ENCODE results near the gene MOCS1. TPM values are rescaled to one million over a fixed set of nuclear protein-coding genes. Genes with fewer than 3 reads are reported as not detected.

Gene MOCS1
- total RNA-seq, 2 donors from 2014 or later = 18.7 to 28.0 TPM

GRCh38 chr6:39881851-39882530 lies 52.3 kb downstream of the MOCS1 start:
- TF ChIP-seq, protein P1, sequence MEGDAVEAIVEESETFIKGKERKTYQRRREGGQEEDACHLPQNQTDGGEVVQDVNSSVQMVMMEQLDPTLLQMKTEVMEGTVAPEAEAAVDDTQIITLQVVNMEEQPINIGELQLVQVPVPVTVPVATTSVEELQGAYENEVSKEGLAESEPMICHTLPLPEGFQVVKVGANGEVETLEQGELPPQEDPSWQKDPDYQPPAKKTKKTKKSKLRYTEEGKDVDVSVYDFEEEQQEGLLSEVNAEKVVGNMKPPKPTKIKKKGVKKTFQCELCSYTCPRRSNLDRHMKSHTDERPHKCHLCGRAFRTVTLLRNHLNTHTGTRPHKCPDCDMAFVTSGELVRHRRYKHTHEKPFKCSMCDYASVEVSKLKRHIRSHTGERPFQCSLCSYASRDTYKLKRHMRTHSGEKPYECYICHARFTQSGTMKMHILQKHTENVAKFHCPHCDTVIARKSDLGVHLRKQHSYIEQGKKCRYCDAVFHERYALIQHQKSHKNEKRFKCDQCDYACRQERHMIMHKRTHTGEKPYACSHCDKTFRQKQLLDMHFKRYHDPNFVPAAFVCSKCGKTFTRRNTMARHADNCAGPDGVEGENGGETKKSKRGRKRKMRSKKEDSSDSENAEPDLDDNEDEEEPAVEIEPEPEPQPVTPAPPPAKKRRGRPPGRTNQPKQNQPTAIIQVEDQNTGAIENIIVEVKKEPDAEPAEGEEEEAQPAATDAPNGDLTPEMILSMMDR (IDR thresholded peaks at IDR 0.05) = no peak
- Histone ChIP-seq H3K27ac (peak overlapping the region; percentile 35 to 41), H3K9me3 (no peaks in the 10 kb centered on the region), H3K4me1 (peaks cover 0 to 25% of the 10 kb centered on the region in 2 donors), H3K27me3 (no peaks in the 10 kb centered on the region), H3K36me3 (peaks cover 10% of the 10 kb centered on the region), H3K4me3 (no peak overlapping the region)
- DNase-seq (ENCODE audit: low spot score) = no peak

DNA sequence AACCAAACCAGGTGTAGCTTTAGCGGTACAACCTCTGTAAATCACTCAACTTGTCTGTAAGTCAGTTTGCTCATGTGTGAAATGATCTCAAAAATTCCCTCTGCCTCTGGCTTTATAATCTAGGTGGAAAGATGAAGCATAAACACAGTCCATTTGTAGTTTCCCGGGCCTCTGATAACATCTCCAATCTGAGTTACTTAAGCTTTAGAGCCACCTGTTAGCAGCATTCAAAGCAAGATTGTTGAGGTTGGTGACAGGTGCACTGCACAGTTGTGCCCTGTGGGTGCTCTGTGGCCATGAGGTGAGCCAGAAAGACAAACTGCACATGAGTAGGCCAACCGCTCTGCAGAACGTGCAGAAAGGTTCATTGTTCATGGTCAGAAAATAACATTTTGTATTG lies 53.7 kb downstream of the MOCS1 start:
- H3K27ac ChIP-seq = no peak overlapping the region
- no peaks in the 10 kb centered on the region for H3K9me3 ChIP-seq
- H3K36me3 ChIP-seq = peaks cover 16% of the 10 kb centered on the region
- DNase-seq (ENCODE audit: low spot score) = no peak
- TF ChIP-seq, protein P1 (IDR thresholded peaks at IDR 0.05) = no peak
- no peaks in the 10 kb centered on the region for H3K27me3 ChIP-seq
- no peak overlapping the region for H3K4me3 ChIP-seq
- peaks cover 0 to 20% of the 10 kb centered on the region in 2 donors for H3K4me1 ChIP-seq

GRCh38 chr6:39879535-39879934 lies 54.7 kb downstream of the MOCS1 start:
- DNase-seq (ENCODE audit: low spot score) = no peak
- H3K27ac ChIP-seq = no peak overlapping the region
- no peaks in the 10 kb centered on the region for H3K27me3 ChIP-seq
- peaks cover 26% of the 10 kb centered on the region for H3K36me3 ChIP-seq
- no peaks in the 10 kb centered on the region for H3K9me3 ChIP-seq
- no peak overlapping the region for H3K4me3 ChIP-seq
- H3K4me1 ChIP-seq = peaks cover 0 to 20% of the 10 kb centered on the region in 2 donors
- TF ChIP-seq, protein P1 (IDR thresholded peaks at IDR 0.05) = no peak

- H3K4me3 ChIP-seq = no peak overlapping the region
- no peaks in the 10 kb centered on the region for H3K9me3 ChIP-seq
- no peak overlapping the region for H3K27ac ChIP-seq
- no peak for DNase-seq (ENCODE audit: low spot score)
- H3K27me3 ChIP-seq = no peaks in the 10 kb centered on the region
- H3K36me3 ChIP-seq = peaks cover 33% of the 10 kb centered on the region
- TF ChIP-seq, protein P1 (IDR thresholded peaks at IDR 0.05) = no peak
- H3K4me1 ChIP-seq = peaks cover 0 to 2% of the 10 kb centered on the region in 2 donors
Measured at GRCh38 chr6:39876826-39877225, 57.4 kb downstream of the MOCS1 start.

DNA sequence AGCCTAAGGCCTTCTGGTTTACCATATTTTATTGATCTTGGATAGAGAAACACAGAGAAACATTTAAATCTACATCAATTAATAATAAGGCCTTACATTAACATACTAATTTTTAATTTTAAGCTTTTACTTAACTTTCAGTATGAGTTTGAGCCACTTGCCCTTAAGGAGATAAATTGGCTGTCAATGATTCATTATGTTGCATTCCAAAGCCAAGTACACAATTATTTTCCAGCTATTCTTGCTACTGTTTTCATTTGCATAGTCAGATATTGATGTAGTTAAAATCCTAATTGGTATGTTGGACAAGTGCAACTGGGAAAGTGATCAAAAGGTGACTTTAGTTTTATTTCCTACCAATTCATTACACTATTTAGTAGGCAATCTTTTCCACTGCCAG lies 58.2 kb downstream of the MOCS1 start:
- H3K27me3 ChIP-seq = no peaks in the 10 kb centered on the region
- H3K36me3 ChIP-seq = peaks cover 33% of the 10 kb centered on the region
- H3K4me1 ChIP-seq = no peaks in the 10 kb centered on the region
- H3K27ac ChIP-seq = no peak overlapping the region
- H3K4me3 ChIP-seq = no peak overlapping the region
- TF ChIP-seq, protein P1 (IDR thresholded peaks at IDR 0.05) = no peak
- H3K9me3 ChIP-seq = no peaks in the 10 kb centered on the region
- no peak for DNase-seq (ENCODE audit: low spot score)

GRCh38 chr6:39873439-39873838 lies 60.8 kb downstream of the MOCS1 start:
- H3K9me3 ChIP-seq = no peaks in the 10 kb centered on the region
- no peak overlapping the region for H3K27ac ChIP-seq
- DNase-seq (ENCODE audit: low spot score) = no peak
- peaks cover 28% of the 10 kb centered on the region for H3K36me3 ChIP-seq
- no peak overlapping the region for H3K4me3 ChIP-seq
- TF ChIP-seq, protein P1 (IDR thresholded peaks at IDR 0.05) = no peak
- H3K4me1 ChIP-seq = no peaks in the 10 kb centered on the region
- no peaks in the 10 kb centered on the region for H3K27me3 ChIP-seq
